Stomach (tissue), 9 donors: ENCODE measurements around the gene GPR153. TPM values are rescaled to one million over a fixed set of nuclear protein-coding genes. Genes with fewer than 3 reads are reported as not detected.

ENCODE experiments used
- DNase-seq, 2 donors: peaks; one replicate each; pipeline versions ENCODE4 v3.0.0 to v3.0.0-alpha.2; 2013 to 2019
- H3K27ac ChIP-seq, 5 donors: fragments of 200-600 bp in 4 of 5; sonication (generic) in 4 of 5; one replicate each; pipeline ENCODE4 v1.5.1; 2013 to 2019; ENCODE audit warnings: mild to moderate bottlenecking in 1 of 5, moderate library complexity in 1 of 5
- H3K27me3 ChIP-seq, 3 donors: fragments of 200-600 bp; sonication (generic); one replicate each; pipeline ENCODE4 v1.5.1; 2017 to 2019; ENCODE audit warnings: mixed run types in 1 of 3
- H3K36me3 ChIP-seq, 4 donors: fragments of 200-600 bp; sonication (generic); 1 replicate in 3 of 4; 2 replicates in 1 of 4; pipeline ENCODE4 v1.5.1; 2016 to 2019
- H3K4me1 ChIP-seq, 4 donors: fragments of 200-600 bp; sonication (generic); one replicate each; pipeline ENCODE4 v1.5.1; 2016 to 2019
- H3K4me3 ChIP-seq, 4 donors: fragments of 200-600 bp; sonication (generic) in 3 of 4; one replicate each; pipeline ENCODE4 v1.5.1; 2016 to 2019; ENCODE audit warnings: mild to moderate bottlenecking in 1 of 4
- H3K9me3 ChIP-seq, 4 donors: fragments of 200-600 bp; sonication (generic); one replicate each; pipeline ENCODE4 v1.5.1; 2016 to 2019
- CTCF ChIP-seq, 7 experiments: fragments of 450-650 bp in 4 of 7; fragments of 200-600 bp in 3 of 7; sonication (generic) in 3 of 7; IDR thresholded peaks; one replicate each; pipeline ENCODE4 v1.5.1; 2016 to 2019; ENCODE audit warnings: antibody characterized with exemption in 7 of 7, control low read depth in 2 of 7, mild to moderate bottlenecking in 1 of 7
- EP300 ChIP-seq: sonication (generic); formaldehyde crosslinking; IDR thresholded peaks from one replicate; pipeline ENCODE4 v1.6.1; 2017; ENCODE audit warnings: antibody characterized with exemption
- POLR2A ChIP-seq, 4 donors: fragments of 450-650 bp; IDR thresholded peaks; one replicate each; pipeline ENCODE4 v1.6.1; 2016; ENCODE audit warnings: antibody characterized with exemption in 4 of 4, control low read depth in 2 of 4, mild to moderate bottlenecking in 1 of 4, moderate library complexity in 1 of 4
- POLR2AphosphoS5 ChIP-seq, 3 donors: sonication (generic); formaldehyde crosslinking; IDR thresholded peaks; one replicate each; pipeline ENCODE4 v1.6.1; 2016; ENCODE audit warnings: antibody characterized with exemption in 3 of 3
- WGBS, 5 donors: extraction: QIAGEN DNeasy Blood & Tissue Kit in 3 of 5; methylation state at CpG; one replicate each; pipeline versions ENCODE4 v1.1.5 to v1.1.7; 2013 to 2018; 5-methylcytosine and 5-hydroxymethylcytosine counted together
- intact Hi-C: fragments of 100-400 bp; cut with DNase I; formaldehyde crosslinking; loops from one replicate; pipeline ENCODE4 v1.15.1; 2023; ENCODE audit warnings: low total_unique reads
- polyA plus RNA-seq, 3 donors: library from polyadenylated mRNA; stranded (reverse); fragments of 200-250 nt; gene quantifications; one replicate each; pipeline ENCODE4 v1.2.3, GENCODE V29; 2013
- total RNA-seq, 5 donors: library from RNA; depleted of rRNA; stranded (reverse); fragments of >200 nt; gene quantifications; one replicate each; pipeline versions ENCODE4 v1.1.0 to v1.2.3, GENCODE V29; 2014 to 2016
- donor health status: healthy with polysubstance abuse.
- donor health status: Bipolar disorder and iron deficiency.
- donor health status: healthy.

The GPR153 gene
- total and polyA plus RNA-seq, 8 donors, result 1.8 to 63.1 (median 2.8) TPM

DNA sequence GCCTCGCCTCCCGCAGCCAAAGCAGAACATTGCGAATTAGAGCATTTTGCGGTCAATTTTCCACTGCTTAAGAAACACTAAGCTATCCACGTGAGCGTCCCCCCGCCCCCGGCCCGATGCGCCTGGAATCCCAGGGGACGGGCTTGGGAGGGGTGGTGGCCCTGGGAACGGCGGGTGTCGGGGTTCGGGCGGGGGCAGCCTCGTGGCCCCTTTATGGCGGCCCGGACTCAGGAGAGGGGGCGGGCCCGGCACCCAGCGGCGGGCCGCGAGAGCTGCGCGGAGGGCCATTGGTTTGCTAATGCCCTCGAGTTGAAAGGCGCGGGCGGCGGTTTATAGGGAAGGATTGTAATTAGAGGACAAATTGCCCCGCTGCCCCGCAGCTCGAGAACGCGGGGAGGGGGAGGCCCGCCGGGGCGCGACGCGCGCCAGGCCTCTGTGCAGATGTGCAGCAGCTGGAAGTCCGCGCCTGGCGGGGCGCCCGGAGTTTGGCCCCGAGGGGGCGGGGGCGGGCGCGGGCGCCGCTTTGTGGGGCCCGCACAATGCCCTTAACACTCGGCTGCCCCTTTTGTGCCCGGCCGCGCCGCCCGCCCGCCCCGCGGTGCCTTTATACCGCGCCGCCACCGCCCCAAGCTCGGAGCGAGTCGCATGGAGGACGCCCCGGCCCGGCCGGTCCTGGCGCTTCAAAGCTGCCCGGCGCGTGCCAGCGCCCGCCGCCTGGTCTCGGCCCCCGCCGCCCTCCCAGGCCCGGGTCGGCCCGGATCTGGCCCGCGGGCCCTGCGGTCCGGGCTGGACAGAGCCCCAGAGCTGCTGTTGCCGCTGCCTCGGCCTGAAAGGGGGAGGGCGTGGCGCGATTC, 18.8 kb downstream of the GPR153 start:
- Histone ChIP-seq H3K36me3 (no peaks in the 10 kb centered on the region), H3K4me3 (peak overlapping the region; percentile 7 to 38 (median 15)), H3K9me3 (no peaks in the 10 kb centered on the region), H3K27me3 (peaks cover 22 to 95% (median 74%) of the 10 kb centered on the region in 3 donors), H3K4me1 (peaks cover 28 to 46% (median 41%) of the 10 kb centered on the region in 4 donors), H3K27ac (no peak overlapping the region)
- WGBS, 5 donors, result 1 to 2% (median 2%) methylated on average over 24 to 99 of the region's 99 CpGs
- intact Hi-C loops, result loop anchor here (10.0 kb wide), 2 partner anchors 163 to 187 kb away; no protein-coding TSS in a partner anchor
- no peak for TF ChIP-seq POLR2AphosphoS5 (IDR thresholded peaks at IDR 0.05)
- TF ChIP-seq CTCF (IDR thresholded peaks at IDR 0.05), result no peak
- no peak for TF ChIP-seq EP300
- no peak for TF ChIP-seq POLR2A (IDR thresholded peaks at IDR 0.05)
- DNase-seq, result no peak

GRCh38 chr1:6241107-6241886, 19.6 kb downstream of the GPR153 start:
- no peak for DNase-seq
- Histone ChIP-seq H3K4me1 (peaks cover 25 to 41% (median 35%) of the 10 kb centered on the region in 4 donors), H3K27me3 (peaks cover 22 to 87% (median 67%) of the 10 kb centered on the region in 3 donors), H3K9me3 (no peaks in the 10 kb centered on the region), H3K4me3 (peak overlapping the region in 1 of 4 donors; percentile 38), H3K36me3 (no peaks in the 10 kb centered on the region), H3K27ac (no peak overlapping the region)
- TF ChIP-seq EP300 (no peak), POLR2AphosphoS5 (IDR thresholded peaks at IDR 0.05) (no peak)
- 18 to 29% (median 22%) methylated on average over 31 to 33 of the region's 33 CpGs for WGBS, 5 donors
- intact Hi-C loops, result loop anchor here (10.0 kb wide), 2 partner anchors 164 to 186 kb away; no protein-coding TSS in a partner anchor

DNA sequence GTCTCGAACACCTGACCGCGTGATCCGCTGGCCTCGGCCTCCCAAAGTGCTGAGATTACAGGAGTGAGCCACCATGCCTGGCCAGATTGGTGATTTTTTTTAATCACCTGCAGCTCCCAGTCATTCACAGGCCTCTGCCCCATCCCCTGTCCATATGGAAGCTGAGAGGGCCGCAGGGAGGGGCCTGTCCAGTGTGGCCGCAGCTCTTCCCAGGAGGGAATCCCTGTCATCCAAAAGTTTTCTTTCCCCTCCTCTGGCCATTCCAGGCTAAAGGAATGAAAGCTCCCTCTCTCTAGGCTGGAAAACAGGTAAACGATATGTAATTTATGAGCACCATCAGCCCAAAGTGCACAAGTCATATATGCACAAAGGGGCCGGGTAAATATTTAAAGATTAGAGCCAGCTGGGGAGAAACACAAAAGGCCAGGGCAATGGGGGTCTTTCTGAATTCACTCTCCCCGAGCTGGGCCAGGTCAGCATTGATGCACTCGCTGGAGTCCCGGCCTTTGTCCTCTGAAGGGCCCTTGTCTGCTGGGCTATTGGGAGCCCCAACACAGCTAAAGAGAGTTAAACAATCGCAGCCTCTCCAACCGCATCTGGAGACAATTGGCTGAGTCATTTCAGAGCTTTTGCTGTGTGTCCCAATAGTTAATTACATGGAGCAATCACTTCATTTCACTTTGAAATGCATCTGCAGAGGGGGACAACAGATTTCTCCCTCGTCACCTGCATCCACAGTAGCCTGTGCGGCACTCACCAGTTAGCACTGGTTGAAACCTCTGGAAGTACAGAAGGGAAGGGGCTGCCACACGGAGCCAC, 20.7 kb downstream of the GPR153 start:
- peaks cover 15 to 35% (median 30%) of the 10 kb centered on the region in 4 donors for H3K4me1 ChIP-seq
- DNase-seq, result no peak
- no peaks in the 10 kb centered on the region for H3K9me3 ChIP-seq
- peaks cover 15 to 75% (median 55%) of the 10 kb centered on the region in 3 donors for H3K27me3 ChIP-seq
- intact Hi-C loops, result loop anchor here (10.0 kb wide), 2 partner anchors 165 to 185 kb away; no protein-coding TSS in a partner anchor
- H3K4me3 ChIP-seq, result no peak overlapping the region
- no peak overlapping the region for H3K27ac ChIP-seq
- no peak for TF ChIP-seq POLR2A (IDR thresholded peaks at IDR 0.05)
- TF ChIP-seq EP300, result no peak
- TF ChIP-seq POLR2AphosphoS5 (IDR thresholded peaks at IDR 0.05), result no peak
- no peak for TF ChIP-seq CTCF (IDR thresholded peaks at IDR 0.05)
- H3K36me3 ChIP-seq, result no peaks in the 10 kb centered on the region
- 32 to 59% (median 42%) methylated on average over 14 to 17 of the region's 17 CpGs for WGBS, 5 donors

GRCh38 chr1:6239213-6239752, 21.6 kb downstream of the GPR153 start:
- intact Hi-C loops, result no loop called here
- DNase-seq, result no peak
- Histone ChIP-seq H3K4me3 (no peak overlapping the region), H3K4me1 (peaks cover 23 to 35% (median 32%) of the 10 kb centered on the region in 4 donors), H3K27me3 (peaks cover 10 to 67% (median 46%) of the 10 kb centered on the region in 3 donors), H3K27ac (no peak overlapping the region), H3K36me3 (peaks cover 0 to under 1% (median 0%) of the 10 kb centered on the region in 4 donors), H3K9me3 (no peaks in the 10 kb centered on the region)
- WGBS, 5 donors, result 29 to 44% (median 40%) methylated on average over 7 of the region's 7 CpGs
- TF ChIP-seq EP300, result no peak
- TF ChIP-seq POLR2A (IDR thresholded peaks at IDR 0.05), result no peak
- no peak for TF ChIP-seq CTCF (IDR thresholded peaks at IDR 0.05)
- TF ChIP-seq POLR2AphosphoS5 (IDR thresholded peaks at IDR 0.05), result no peak
